Activated naive CD4-positive, alpha-beta T cell treated with anti-CD3 and anti-CD28 coated beads for 36 hours (primary cell): ENCODE data around the gene ANK3. TPM values are rescaled to one million over a fixed set of nuclear protein-coding genes. Genes with fewer than 3 reads are reported as not detected.

Experiments used
- CTCF ChIA-PET: fragments of 350-600 bp; sonication (Branson Sonifier 250); formaldehyde crosslinking; loops from one replicate; lab custom pipeline; 2021; ENCODE audit warnings: antibody characterized with exemption; lab: Charles Lee
- DNase-seq: peaks from one replicate; pipeline ENCODE4 v3.0.0-alpha.2; 2020
- H3K27ac Mint-ChIP-seq: one replicate; pipeline ENCODE4 v1.8.0; 2021; ENCODE audit warnings: mild to moderate bottlenecking, mixed read lengths
- H3K27me3 Mint-ChIP-seq: one replicate; pipeline ENCODE4 v1.8.0; 2021; ENCODE audit warnings: low read depth, mixed read lengths
- H3K36me3 Mint-ChIP-seq: one replicate; pipeline ENCODE4 v1.8.0; 2021; ENCODE audit warnings: low read depth, mixed read lengths
- H3K4me1 Mint-ChIP-seq: one replicate; pipeline ENCODE4 v1.8.0; 2021; ENCODE audit warnings: low read depth, mixed read lengths
- H3K4me3 Mint-ChIP-seq: one replicate; pipeline ENCODE4 v1.8.0; 2021; ENCODE audit warnings: mild to moderate bottlenecking, moderate library complexity, mixed read lengths
- H3K9me3 Mint-ChIP-seq: one replicate; pipeline ENCODE4 v1.8.0; 2021; ENCODE audit warnings: mixed read lengths
- intact Hi-C: fragments of 100-400 bp; cut with micrococcal nuclease; formaldehyde crosslinking; loops from one replicate; pipeline ENCODE4 v1.15.1; 2023
- total RNA-seq, 2 experiments: library from RNA; stranded (reverse); gene quantifications; one replicate each; pipeline ENCODE4 v1.2.3, GENCODE V29; 2021

ANK3 gene
- total RNA-seq, 2 experiments from 2014 or later = 11.2 to 13.0 TPM

GRCh38 chr10:60335708-60336107 lies 54.0 kb downstream of the ANK3 start:
- CTCF ChIA-PET = interaction anchor here (0.7 kb wide), 1 partner anchor 98 kb away, joined by 3 read pairs; no protein-coding TSS in a partner anchor
- DNase-seq = no peak

DNA sequence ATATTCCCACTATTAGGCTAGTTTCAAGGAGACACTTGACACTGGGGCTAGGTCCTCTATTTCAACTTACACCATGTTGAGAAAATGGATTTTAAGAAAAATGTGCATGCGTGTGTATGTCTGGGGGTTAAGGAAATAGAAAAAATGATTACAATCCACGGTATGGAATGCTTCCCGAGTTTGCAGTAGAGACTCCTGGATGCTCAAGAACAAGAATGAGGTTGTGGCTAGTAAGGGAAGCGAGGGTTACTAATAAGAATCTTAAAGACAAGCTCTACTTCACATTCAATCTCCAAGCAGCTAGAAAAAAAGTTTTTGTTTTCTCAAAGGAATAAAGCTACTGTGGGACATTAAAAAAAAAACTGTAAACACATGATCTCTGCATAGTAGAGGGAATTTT lies 54.7 kb downstream of the ANK3 start:
- no peak for DNase-seq
- CTCF ChIA-PET = interaction anchor here (0.7 kb wide), 1 partner anchor 99 kb away, joined by 3 read pairs; no protein-coding TSS in a partner anchor
- no peak overlapping the region for H3K4me3 Mint-ChIP-seq
- H3K4me1 Mint-ChIP-seq = no peaks in the 10 kb centered on the region
- peaks cover under 1% of the 10 kb centered on the region for H3K9me3 Mint-ChIP-seq
- no peaks in the 10 kb centered on the region for H3K36me3 Mint-ChIP-seq
- intact Hi-C loops = loop anchor here (5.0 kb wide), 1 partner anchor 97 kb away; no protein-coding TSS in a partner anchor
- H3K27me3 Mint-ChIP-seq = no peaks in the 10 kb centered on the region
- H3K27ac Mint-ChIP-seq = no peak overlapping the region

More at GRCh38 chr10:60335708-60336107, 54.0 kb downstream of the ANK3 start:
- intact Hi-C loops = no loop called here
- no peaks in the 10 kb centered on the region for H3K4me1 Mint-ChIP-seq
- H3K27ac Mint-ChIP-seq = no peak overlapping the region
- no peak overlapping the region for H3K4me3 Mint-ChIP-seq
- no peaks in the 10 kb centered on the region for H3K36me3 Mint-ChIP-seq
- no peaks in the 10 kb centered on the region for H3K27me3 Mint-ChIP-seq
- no peaks in the 10 kb centered on the region for H3K9me3 Mint-ChIP-seq

DNA sequence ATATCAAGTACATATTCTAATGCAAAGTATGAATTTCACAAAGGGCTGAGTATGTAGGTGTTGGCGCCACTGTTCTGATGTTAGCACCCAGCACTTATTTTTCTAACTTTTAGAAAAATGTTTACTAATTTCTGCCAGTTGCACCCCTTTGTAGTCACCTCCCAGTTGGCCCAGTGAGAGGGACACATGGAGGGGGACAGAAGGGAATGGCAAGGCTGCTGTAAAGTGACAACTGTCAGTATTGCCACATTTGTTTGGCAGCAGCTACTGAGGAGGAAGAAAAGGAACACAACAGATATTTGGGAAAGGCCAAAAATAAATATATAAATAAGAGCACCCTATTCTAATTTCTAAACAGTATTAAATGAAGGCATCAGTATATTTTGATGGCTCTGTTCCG lies 57.3 kb downstream of the ANK3 start:
- DNase-seq = no peak
- Mint-ChIP-seq H3K9me3 (peaks cover 5% of the 10 kb centered on the region), H3K4me1 (no peaks in the 10 kb centered on the region), H3K4me3 (no peak overlapping the region), H3K27ac (no peak overlapping the region), H3K36me3 (no peaks in the 10 kb centered on the region), H3K27me3 (no peaks in the 10 kb centered on the region)
- CTCF ChIA-PET = no interaction called here
- intact Hi-C loops = loop anchor here (5.0 kb wide), 1 partner anchor 100 kb away; no protein-coding TSS in a partner anchor

DNA sequence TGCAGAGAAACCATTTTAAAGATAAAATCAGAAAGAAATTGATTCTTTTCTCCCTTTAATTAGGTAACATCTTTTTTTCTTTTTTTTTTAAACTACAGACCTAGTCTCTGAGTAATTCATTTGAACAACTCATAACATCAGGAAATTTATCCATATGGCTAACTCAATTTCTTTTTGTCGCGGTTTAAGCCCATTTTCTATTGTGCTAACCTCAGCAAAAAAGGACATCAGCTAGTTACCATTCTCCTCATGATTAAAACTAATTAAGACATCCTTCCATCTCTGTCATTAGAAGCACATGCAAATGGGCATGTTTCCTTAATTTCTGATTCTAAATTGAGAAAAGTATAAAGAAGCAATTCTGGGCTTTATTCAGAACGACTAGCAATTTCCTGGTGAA lies 57.8 kb downstream of the ANK3 start:
- no peak for DNase-seq
- Mint-ChIP-seq H3K27ac (no peak overlapping the region), H3K9me3 (peaks cover 5% of the 10 kb centered on the region), H3K4me1 (no peaks in the 10 kb centered on the region), H3K36me3 (no peaks in the 10 kb centered on the region), H3K27me3 (no peaks in the 10 kb centered on the region), H3K4me3 (no peak overlapping the region)
- intact Hi-C loops = loop anchor here (5.0 kb wide), 1 partner anchor 100 kb away; no protein-coding TSS in a partner anchor
- CTCF ChIA-PET = no interaction called here

DNA sequence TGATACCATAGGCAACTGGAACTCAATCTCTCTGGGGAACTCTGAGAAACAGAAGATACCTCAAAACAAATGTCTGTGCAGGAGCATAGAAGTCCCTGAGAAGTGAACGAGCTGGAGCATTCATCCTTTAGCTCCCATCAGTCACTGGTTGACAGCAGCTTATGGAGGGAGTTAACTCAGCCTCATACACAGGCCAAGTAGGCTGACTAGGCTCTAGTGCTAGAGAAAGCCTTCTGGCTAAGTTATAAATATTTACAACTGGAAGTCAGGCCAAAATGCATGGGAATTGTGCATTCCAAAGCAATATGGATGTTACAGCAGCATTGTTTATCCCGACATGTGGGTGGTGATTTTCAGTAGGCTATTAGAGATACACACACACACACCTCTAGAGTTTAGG lies 66.5 kb downstream of the ANK3 start:
- intact Hi-C loops = no loop called here
- no peak for DNase-seq
- H3K27ac Mint-ChIP-seq = no peak overlapping the region
- CTCF ChIA-PET = no interaction called here
- H3K4me3 Mint-ChIP-seq = no peak overlapping the region
- H3K9me3 Mint-ChIP-seq = no peaks in the 10 kb centered on the region
- H3K36me3 Mint-ChIP-seq = no peaks in the 10 kb centered on the region
- H3K4me1 Mint-ChIP-seq = no peaks in the 10 kb centered on the region
- H3K27me3 Mint-ChIP-seq = no peaks in the 10 kb centered on the region

- Mint-ChIP-seq H3K27ac (no peak overlapping the region), H3K4me3 (no peak overlapping the region), H3K4me1 (peaks cover 1% of the 10 kb centered on the region), H3K9me3 (no peaks in the 10 kb centered on the region), H3K36me3 (no peaks in the 10 kb centered on the region), H3K27me3 (no peaks in the 10 kb centered on the region)
- DNase-seq = no peak
- intact Hi-C loops = no loop called here
- CTCF ChIA-PET = no interaction called here
These were observed 69.0 kb downstream of the ANK3 start for GRCh38 chr10:60320666-60321065.

DNA sequence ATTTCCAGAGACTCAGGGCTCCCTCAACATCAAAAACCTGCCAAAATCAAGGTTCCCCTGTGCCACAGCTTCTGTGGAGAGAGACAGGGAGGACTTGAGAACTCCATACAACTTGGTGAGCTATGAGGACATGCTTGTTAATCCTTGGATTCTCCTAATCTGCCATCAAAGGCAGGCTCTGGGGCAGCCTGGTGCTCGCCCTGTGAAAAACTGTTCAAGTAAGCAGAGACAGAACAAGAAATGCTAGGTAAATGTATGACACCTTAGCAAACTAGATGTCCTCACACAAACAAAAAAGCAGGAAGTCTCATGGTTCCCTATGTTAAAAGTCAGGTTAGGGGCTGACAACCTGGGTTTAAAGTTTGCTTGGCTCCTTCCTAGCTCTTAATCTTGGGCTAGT lies 73.6 kb downstream of the ANK3 start:
- Mint-ChIP-seq H3K36me3 (no peaks in the 10 kb centered on the region), H3K27me3 (no peaks in the 10 kb centered on the region), H3K4me3 (no peak overlapping the region), H3K27ac (no peak overlapping the region), H3K4me1 (peaks cover 22% of the 10 kb centered on the region), H3K9me3 (no peaks in the 10 kb centered on the region)
- intact Hi-C loops = loop anchor here (10.0 kb wide), 1 partner anchor 329 kb away; no protein-coding TSS in a partner anchor
- no peak for DNase-seq
- CTCF ChIA-PET = no interaction called here

GRCh38 chr10:60315311-60315710 lies 74.4 kb downstream of the ANK3 start:
- Mint-ChIP-seq H3K4me3 (no peak overlapping the region), H3K27ac (no peak overlapping the region), H3K9me3 (no peaks in the 10 kb centered on the region), H3K27me3 (no peaks in the 10 kb centered on the region), H3K36me3 (no peaks in the 10 kb centered on the region), H3K4me1 (peaks cover 22% of the 10 kb centered on the region)
- CTCF ChIA-PET = no interaction called here
- intact Hi-C loops = loop anchor here (10.0 kb wide), 1 partner anchor 329 kb away; no protein-coding TSS in a partner anchor
- DNase-seq = no peak

DNA sequence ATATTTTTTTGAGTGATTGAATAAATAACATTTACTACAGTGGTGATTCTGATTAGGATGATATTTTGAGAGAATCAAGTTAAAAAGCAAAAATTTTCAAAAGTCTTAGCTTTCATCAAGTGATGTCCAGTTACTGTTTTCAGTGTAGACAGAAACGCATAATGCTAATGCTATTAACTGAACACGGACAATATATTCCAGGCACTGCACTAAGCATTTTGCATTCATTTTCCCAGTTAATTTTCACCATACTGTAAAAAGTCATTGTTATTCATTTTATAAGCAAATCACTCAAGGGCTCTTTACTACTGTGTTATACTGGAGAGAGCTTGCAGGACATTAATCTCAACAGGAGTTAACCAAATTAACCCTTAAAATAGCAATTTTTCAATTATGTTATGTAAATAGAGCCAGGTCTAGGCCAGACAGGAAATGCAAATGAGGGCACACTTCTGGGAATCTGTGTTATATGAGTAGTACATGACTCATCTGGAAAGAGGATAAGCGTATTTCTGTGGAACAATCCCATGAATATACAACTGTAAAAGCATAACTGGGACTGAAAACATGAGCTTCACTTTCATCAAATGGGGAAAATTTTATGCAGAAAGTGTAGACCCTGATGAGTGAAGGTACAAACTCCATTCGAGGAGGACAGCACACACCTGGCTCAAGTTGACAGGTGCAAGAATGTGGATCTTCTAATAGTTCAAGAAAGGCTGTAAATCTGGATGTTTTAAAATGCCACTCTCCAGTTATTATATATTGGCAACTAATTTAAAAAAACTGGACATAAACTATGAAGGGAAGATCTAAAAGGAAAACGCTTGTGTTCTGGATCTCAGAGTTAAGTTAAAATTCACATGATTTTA lies 75.4 kb downstream of the ANK3 start:
- Mint-ChIP-seq H3K4me1 (peaks cover 23% of the 10 kb centered on the region), H3K27me3 (no peaks in the 10 kb centered on the region), H3K9me3 (no peaks in the 10 kb centered on the region), H3K36me3 (no peaks in the 10 kb centered on the region), H3K27ac (no peak overlapping the region), H3K4me3 (no peak overlapping the region)
- intact Hi-C loops = loop anchor here (10.0 kb wide), 1 partner anchor 330 kb away; no protein-coding TSS in a partner anchor
- no peak for DNase-seq
- CTCF ChIA-PET = no interaction called here

DNA sequence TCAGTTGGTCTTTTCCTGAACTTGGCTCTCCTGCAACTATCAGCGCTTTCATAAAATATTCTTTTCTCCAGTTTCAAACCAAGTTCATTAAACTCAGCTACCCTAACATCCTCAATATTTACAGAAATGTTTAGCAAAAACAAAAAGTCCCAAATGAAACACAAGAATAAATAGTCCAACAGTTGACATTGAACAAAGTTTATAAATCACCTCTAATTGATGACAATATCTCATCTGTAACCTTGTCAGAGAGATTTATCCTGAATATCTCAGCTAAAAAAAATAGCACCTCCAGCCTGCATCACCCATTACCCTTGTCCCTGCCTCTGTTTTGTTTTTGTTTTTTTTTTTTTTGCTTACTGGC lies 76.1 kb downstream of the ANK3 start:
- Mint-ChIP-seq H3K4me1 (peaks cover 24% of the 10 kb centered on the region), H3K9me3 (no peaks in the 10 kb centered on the region), H3K27me3 (no peaks in the 10 kb centered on the region), H3K4me3 (no peak overlapping the region), H3K27ac (no peak overlapping the region), H3K36me3 (no peaks in the 10 kb centered on the region)
- intact Hi-C loops = loop anchor here (10.0 kb wide), 1 partner anchor 331 kb away; no protein-coding TSS in a partner anchor
- DNase-seq = no peak
- CTCF ChIA-PET = no interaction called here

DNA sequence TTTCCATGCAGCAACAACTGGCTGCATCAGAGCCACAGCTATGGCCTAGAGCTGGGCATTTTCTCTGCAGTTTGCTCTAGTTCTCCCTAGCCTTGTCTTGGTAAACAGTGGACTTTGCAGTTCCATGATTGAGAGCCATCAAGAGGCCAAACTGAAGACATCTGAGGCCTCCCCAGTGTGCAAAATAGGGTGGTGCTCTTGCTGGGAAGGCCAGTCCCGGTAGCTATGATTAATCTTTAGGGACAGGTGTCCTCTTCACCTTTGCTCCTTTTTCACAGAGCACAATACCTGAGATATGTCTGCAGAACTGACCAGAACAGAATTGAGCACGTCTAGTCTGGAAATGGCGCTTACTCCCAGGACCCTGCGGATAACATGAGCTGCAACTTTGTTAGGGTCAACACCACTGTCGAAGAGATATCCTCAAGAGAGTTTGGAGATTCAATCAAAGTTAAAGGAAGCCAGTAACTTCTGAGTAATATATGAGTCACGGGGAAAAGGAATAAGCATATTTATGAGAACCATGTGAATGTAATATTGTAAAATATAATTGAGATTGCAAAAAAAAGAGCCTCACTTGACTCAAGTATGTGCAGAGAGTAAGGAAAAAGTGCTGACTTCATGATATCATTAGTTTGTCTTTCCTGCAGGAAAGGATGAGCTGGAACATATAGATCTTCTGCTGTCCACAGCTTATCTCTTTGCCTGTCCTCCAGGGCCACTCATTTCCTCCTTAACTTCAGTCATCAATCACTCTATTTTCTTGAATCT lies 76.7 kb downstream of the ANK3 start:
- H3K27me3 Mint-ChIP-seq = no peaks in the 10 kb centered on the region
- CTCF ChIA-PET = interaction anchor here (0.9 to 1.1 kb wide), 2 partner anchors 10 to 65 kb away, joined by 3 read pairs; no protein-coding TSS in a partner anchor

DNA sequence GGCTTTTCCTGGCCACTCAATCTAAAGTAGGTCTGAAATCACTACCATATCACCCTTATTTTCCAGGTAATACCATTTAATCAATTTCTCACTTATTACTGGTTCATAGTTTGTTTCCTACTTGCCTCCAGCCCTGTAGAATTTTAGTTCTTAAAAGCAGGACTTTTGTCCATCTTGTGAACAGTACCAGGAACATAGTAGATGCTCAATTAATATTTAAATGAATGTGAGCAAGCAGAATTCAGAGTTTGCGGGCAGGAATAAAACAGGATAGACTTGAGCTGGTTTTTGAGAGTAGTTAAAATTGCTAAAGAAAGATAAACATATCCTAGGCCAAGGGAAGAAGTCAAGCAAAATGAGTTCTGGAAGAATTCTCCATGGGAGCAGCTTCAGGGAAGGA lies 77.9 kb downstream of the ANK3 start:
- no peak for DNase-seq
- Mint-ChIP-seq H3K27ac (no peak overlapping the region), H3K9me3 (no peaks in the 10 kb centered on the region), H3K36me3 (no peaks in the 10 kb centered on the region), H3K4me3 (no peak overlapping the region), H3K27me3 (no peaks in the 10 kb centered on the region), H3K4me1 (peaks cover 24% of the 10 kb centered on the region)
- CTCF ChIA-PET = interaction anchor here (1.1 kb wide), 1 partner anchor 66 kb away, joined by 3 read pairs; no protein-coding TSS in a partner anchor
- intact Hi-C loops = loop anchor here (10.0 kb wide), 1 partner anchor 333 kb away; no protein-coding TSS in a partner anchor

More for the DNA sequence above, 76.7 kb downstream of the ANK3 start:
- Mint-ChIP-seq H3K4me1 (peaks cover 24% of the 10 kb centered on the region), H3K27ac (no peak overlapping the region), H3K36me3 (no peaks in the 10 kb centered on the region), H3K9me3 (no peaks in the 10 kb centered on the region), H3K4me3 (no peak overlapping the region)
- DNase-seq = no peak
- intact Hi-C loops = loop anchor here (10.0 kb wide), 1 partner anchor 332 kb away; no protein-coding TSS in a partner anchor
